ENCODE results near the gene SYTL3. TPM values are rescaled to one million over a fixed set of nuclear protein-coding genes. Genes with fewer than 3 reads are reported as not detected.
A peak's percentile ranks its signal among the peaks of the same experiment; 100 is the strongest.

Gene SYTL3
- total and polyA plus RNA-seq, 9 of the 15 experiments (the other 6 are each of a cell fraction or from before 2014, with no cell fraction given), result 0.04 to 0.46 (median 0.17) TPM; not detected in 1

DNA sequence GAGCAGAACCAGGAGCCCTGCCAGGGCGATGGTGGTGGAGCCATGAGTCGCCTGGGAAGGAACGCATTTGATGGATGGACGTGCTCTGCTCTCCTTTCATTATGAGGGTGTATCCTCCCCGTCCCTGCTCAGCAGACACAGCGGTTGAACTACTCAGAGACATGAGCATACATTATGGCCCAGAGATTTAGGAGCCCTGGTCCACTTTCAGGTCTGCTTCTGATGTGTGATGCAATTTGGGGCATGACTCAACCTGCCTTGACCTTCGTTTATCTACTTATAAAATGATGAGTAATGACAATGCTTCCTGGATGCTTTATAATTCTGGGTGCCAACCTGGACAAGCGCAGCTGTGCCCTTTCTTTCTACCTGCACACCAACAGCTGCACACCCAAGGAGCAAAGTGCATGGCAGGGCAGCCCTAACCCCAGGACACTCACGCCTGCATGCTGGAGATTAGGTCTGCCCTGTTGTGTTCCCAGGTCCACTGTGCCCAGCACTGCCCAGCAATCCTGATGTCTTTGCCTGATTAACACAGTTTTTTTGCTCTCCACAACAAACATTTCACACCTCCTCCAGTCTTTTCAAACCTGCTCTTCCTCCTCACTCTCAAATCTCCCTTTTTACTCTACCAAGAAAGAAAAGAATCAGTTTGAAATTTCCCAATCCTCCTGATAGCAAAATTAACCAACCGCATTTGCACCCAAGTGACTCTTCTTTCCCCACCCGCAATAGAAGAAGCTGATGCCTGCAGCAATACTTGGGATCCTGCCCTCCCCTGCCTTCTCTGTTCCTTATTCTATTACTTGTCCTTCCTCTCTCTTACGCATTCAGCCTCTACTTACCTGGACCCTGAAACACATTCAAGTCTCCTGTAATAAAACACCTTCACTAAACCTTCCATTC is 88.1 kb downstream of the SYTL3 start (continued):
- TF ChIP-seq, protein P1, sequence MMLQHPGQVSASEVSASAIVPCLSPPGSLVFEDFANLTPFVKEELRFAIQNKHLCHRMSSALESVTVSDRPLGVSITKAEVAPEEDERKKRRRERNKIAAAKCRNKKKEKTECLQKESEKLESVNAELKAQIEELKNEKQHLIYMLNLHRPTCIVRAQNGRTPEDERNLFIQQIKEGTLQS (IDR thresholded peaks at IDR 0.05), result peak; percentile 83
- TF ChIP-seq, protein P1 (CRISPR knock-in tag; conservative IDR thresholded peaks at IDR 0.05), result no peak
- no peak for TF ChIP-seq ZNF274 (IDR thresholded peaks at IDR 0.05; ENCODE audit: borderline replicate concordance, low read depth, low read length)
- TF ChIP-seq, protein P2, sequence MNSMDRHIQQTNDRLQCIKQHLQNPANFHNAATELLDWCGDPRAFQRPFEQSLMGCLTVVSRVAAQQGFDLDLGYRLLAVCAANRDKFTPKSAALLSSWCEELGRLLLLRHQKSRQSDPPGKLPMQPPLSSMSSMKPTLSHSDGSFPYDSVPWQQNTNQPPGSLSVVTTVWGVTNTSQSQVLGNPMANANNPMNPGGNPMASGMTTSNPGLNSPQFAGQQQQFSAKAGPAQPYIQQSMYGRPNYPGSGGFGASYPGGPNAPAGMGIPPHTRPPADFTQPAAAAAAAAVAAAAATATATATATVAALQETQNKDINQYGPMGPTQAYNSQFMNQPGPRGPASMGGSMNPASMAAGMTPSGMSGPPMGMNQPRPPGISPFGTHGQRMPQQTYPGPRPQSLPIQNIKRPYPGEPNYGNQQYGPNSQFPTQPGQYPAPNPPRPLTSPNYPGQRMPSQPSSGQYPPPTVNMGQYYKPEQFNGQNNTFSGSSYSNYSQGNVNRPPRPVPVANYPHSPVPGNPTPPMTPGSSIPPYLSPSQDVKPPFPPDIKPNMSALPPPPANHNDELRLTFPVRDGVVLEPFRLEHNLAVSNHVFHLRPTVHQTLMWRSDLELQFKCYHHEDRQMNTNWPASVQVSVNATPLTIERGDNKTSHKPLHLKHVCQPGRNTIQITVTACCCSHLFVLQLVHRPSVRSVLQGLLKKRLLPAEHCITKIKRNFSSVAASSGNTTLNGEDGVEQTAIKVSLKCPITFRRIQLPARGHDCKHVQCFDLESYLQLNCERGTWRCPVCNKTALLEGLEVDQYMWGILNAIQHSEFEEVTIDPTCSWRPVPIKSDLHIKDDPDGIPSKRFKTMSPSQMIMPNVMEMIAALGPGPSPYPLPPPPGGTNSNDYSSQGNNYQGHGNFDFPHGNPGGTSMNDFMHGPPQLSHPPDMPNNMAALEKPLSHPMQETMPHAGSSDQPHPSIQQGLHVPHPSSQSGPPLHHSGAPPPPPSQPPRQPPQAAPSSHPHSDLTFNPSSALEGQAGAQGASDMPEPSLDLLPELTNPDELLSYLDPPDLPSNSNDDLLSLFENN (IDR thresholded peaks at IDR 0.05; ENCODE audit: low read depth in 2 of 2, low read length in 2 of 2), result no peak
- peak; percentile 68 for TF ChIP-seq JUND (IDR thresholded peaks at IDR 0.05; ENCODE audit: borderline replicate concordance, low read depth, low read length)
- TF ChIP-seq JUND (tag; IDR thresholded peaks at IDR 0.05; ENCODE audit: borderline replicate concordance, low read depth, low read length), result no peak
- TF ChIP-seq LCOR (CRISPR knock-in tag; IDR thresholded peaks at IDR 0.05), result no peak
- TF ChIP-seq, protein P3, sequence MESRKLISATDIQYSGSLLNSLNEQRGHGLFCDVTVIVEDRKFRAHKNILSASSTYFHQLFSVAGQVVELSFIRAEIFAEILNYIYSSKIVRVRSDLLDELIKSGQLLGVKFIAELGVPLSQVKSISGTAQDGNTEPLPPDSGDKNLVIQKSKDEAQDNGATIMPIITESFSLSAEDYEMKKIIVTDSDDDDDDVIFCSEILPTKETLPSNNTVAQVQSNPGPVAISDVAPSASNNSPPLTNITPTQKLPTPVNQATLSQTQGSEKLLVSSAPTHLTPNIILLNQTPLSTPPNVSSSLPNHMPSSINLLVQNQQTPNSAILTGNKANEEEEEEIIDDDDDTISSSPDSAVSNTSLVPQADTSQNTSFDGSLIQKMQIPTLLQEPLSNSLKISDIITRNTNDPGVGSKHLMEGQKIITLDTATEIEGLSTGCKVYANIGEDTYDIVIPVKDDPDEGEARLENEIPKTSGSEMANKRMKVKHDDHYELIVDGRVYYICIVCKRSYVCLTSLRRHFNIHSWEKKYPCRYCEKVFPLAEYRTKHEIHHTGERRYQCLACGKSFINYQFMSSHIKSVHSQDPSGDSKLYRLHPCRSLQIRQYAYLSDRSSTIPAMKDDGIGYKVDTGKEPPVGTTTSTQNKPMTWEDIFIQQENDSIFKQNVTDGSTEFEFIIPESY (CRISPR knock-in tag; IDR thresholded peaks at IDR 0.05), result no peak
- TF ChIP-seq, protein P4, sequence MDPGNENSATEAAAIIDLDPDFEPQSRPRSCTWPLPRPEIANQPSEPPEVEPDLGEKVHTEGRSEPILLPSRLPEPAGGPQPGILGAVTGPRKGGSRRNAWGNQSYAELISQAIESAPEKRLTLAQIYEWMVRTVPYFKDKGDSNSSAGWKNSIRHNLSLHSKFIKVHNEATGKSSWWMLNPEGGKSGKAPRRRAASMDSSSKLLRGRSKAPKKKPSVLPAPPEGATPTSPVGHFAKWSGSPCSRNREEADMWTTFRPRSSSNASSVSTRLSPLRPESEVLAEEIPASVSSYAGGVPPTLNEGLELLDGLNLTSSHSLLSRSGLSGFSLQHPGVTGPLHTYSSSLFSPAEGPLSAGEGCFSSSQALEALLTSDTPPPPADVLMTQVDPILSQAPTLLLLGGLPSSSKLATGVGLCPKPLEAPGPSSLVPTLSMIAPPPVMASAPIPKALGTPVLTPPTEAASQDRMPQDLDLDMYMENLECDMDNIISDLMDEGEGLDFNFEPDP (CRISPR knock-in tag; IDR thresholded peaks at IDR 0.05), result no peak
- TF ChIP-seq HMG20A (CRISPR knock-in tag; conservative IDR thresholded peaks at IDR 0.05), result no peak
- TF ChIP-seq, protein P5, sequence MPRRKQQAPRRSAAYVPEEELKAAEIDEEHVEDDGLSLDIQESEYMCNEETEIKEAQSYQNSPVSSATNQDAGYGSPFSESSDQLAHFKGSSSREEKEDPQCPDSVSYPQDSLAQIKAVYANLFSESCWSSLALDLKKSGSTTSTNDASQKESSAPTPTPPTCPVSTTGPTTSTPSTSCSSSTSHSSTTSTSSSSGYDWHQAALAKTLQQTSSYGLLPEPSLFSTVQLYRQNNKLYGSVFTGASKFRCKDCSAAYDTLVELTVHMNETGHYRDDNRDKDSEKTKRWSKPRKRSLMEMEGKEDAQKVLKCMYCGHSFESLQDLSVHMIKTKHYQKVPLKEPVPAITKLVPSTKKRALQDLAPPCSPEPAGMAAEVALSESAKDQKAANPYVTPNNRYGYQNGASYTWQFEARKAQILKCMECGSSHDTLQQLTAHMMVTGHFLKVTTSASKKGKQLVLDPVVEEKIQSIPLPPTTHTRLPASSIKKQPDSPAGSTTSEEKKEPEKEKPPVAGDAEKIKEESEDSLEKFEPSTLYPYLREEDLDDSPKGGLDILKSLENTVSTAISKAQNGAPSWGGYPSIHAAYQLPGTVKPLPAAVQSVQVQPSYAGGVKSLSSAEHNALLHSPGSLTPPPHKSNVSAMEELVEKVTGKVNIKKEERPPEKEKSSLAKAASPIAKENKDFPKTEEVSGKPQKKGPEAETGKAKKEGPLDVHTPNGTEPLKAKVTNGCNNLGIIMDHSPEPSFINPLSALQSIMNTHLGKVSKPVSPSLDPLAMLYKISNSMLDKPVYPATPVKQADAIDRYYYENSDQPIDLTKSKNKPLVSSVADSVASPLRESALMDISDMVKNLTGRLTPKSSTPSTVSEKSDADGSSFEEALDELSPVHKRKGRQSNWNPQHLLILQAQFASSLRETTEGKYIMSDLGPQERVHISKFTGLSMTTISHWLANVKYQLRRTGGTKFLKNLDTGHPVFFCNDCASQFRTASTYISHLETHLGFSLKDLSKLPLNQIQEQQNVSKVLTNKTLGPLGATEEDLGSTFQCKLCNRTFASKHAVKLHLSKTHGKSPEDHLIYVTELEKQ (CRISPR knock-in tag; IDR thresholded peaks at IDR 0.05), result no peak
- no peak for TF ChIP-seq STAT5B (CRISPR knock-in tag; IDR thresholded peaks at IDR 0.05)
- no peak for TF ChIP-seq ZNF436 (CRISPR knock-in tag; IDR thresholded peaks at IDR 0.05)
- no peak for TF ChIP-seq CBX1 (IDR thresholded peaks at IDR 0.05; ENCODE audit: low read depth)
- no peak for TF ChIP-seq ZNF583 (CRISPR knock-in tag; IDR thresholded peaks at IDR 0.05)

Measured in K562 (cell line).